Fibroblast of lung (primary cell): ENCODE data around the gene CDK2AP2. TPM values are rescaled to one million over a fixed set of nuclear protein-coding genes. Genes with fewer than 3 reads are reported as not detected.

ENCODE experiments used
- DNase-seq, 2 donors: peaks; one replicate each; pipeline versions ENCODE4 v3.0.0 to v3.0.0-alpha.2; 2010; ENCODE audit warnings: low read depth in 2 of 2
- H2AFZ ChIP-seq: 2 replicates; pipeline ENCODE4 v1.5.1; 2012; ENCODE audit warnings: low read length, control low read depth, inconsistent platforms
- H3K27ac ChIP-seq: 2 replicates; pipeline ENCODE4 v1.5.1; 2011; ENCODE audit warnings: low read length, control low read depth; ENCODE audit not compliant: insufficient read depth
- H3K27me3 ChIP-seq: 2 replicates; pipeline ENCODE4 v1.5.1; 2011; ENCODE audit warnings: mild to moderate bottlenecking, low read length; ENCODE audit not compliant: control insufficient read depth, insufficient read depth
- H3K36me3 ChIP-seq: 2 replicates; pipeline ENCODE4 v1.5.1; 2011; ENCODE audit warnings: low read length; ENCODE audit not compliant: control insufficient read depth, insufficient read depth
- H3K4me1 ChIP-seq: 2 replicates; pipeline ENCODE4 v1.5.1; 2011; ENCODE audit warnings: low read length; ENCODE audit not compliant: control insufficient read depth, insufficient read depth; ENCODE audit errors: extremely low read depth
- H3K4me2 ChIP-seq: 2 replicates; pipeline ENCODE4 v1.5.1; 2011; ENCODE audit warnings: low read length, control low read depth; ENCODE audit not compliant: insufficient read depth; ENCODE audit errors: extremely low read depth
- H3K4me3 ChIP-seq, 4 experiments: fragments of 200-600 bp in 1 of 4; sonication (generic) in 1 of 4; replicated peaks in 1 of 4; 2 replicates each; pipeline ENCODE4 v1.5.1; 2011 to 2016; ENCODE audit warnings: low read length in 4 of 4, low read depth in 3 of 4, mild to moderate bottlenecking in 3 of 4, control low read depth in 2 of 4, inconsistent platforms in 1 of 4, mixed read lengths in 1 of 4; ENCODE audit not compliant: insufficient read depth in 1 of 4; ENCODE audit errors: control extremely low read depth in 1 of 4
- H3K79me2 ChIP-seq: 2 replicates; pipeline ENCODE4 v1.5.1; 2012; ENCODE audit warnings: mild to moderate bottlenecking, low read length, inconsistent platforms; ENCODE audit not compliant: control insufficient read depth, insufficient read depth
- H3K9ac ChIP-seq: 2 replicates; pipeline ENCODE4 v1.5.1; 2011; ENCODE audit warnings: mild to moderate bottlenecking, low read length, control low read depth; ENCODE audit not compliant: insufficient read depth
- H3K9me3 ChIP-seq: 2 replicates; pipeline ENCODE4 v1.5.1; 2012; ENCODE audit warnings: low read depth, low read length; ENCODE audit not compliant: control insufficient read depth, insufficient read depth
- H4K20me1 ChIP-seq: 2 replicates; pipeline ENCODE4 v1.5.1; 2011; ENCODE audit warnings: low read length; ENCODE audit not compliant: control insufficient read depth, insufficient read depth; ENCODE audit errors: extremely low read depth
- CTCF ChIP-seq, 2 donors: IDR thresholded peaks in 1 of 2; conservative IDR thresholded peaks in 1 of 2; 1 replicate in 1 of 2; 2 replicates in 1 of 2; pipeline ENCODE4 v1.5.1; 2011 to 2012; ENCODE audit warnings: low read length in 2 of 2, control low read depth in 1 of 2, inconsistent platforms in 1 of 2, low read depth in 1 of 2, mild to moderate bottlenecking in 1 of 2
- EZH2 ChIP-seq: IDR thresholded peaks from 2 replicates; pipeline ENCODE4 v1.5.1; 2012; ENCODE audit warnings: low read length, control low read depth, mild to moderate bottlenecking; ENCODE audit errors: missing control alignments
- polyA plus RNA-seq, 2 donors: library from polyadenylated mRNA; depleted of rRNA in 1 of 2; stranded (reverse) in 1 of 2; unstranded in 1 of 2; fragments of >200 nt; gene quantifications; 2 replicates each; pipeline ENCODE4 v1.2.1, GENCODE V29; 2011 to 2012; ENCODE audit warnings: missing spikeins in 1 of 2
- total RNA-seq: library from RNA; depleted of rRNA; stranded (reverse); fragments of >200 nt; gene quantifications from 2 replicates; pipeline ENCODE4 v1.2.1, GENCODE V29; 2014

CDK2AP2 gene
- total and polyA plus RNA-seq, 2 donors (not counting 1 experiment from before 2014, with no cell fraction given) = 7.8 to 19.0 TPM

DNA sequence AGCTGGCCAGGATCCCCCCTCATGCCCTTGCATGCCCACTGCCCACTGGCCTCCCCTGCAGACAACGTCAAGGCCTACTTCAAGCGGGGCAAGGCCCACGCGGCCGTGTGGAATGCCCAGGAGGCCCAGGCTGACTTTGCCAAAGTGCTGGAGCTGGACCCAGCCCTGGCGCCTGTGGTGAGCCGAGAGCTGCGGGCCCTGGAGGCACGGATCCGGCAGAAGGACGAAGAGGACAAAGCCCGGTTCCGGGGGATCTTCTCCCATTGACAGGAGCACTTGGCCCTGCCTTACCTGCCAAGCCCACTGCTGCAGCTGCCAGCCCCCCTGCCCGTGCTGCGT, 17.3 kb downstream of the CDK2AP2 start:
- Histone ChIP-seq H3K4me2 (no peak overlapping the region), H4K20me1 (no peaks in the 10 kb centered on the region), H3K9me3 (no peaks in the 10 kb centered on the region), H3K36me3 (peaks cover 9% of the 10 kb centered on the region), H3K4me1 (no peaks in the 10 kb centered on the region), H3K27ac (no peak overlapping the region), H3K27me3 (no peaks in the 10 kb centered on the region), H2AFZ (no peak overlapping the region), H3K9ac (no peak overlapping the region), H3K4me3 (no peak overlapping the region), H3K79me2 (no peaks in the 10 kb centered on the region)
- no peak for DNase-seq
- no peak for TF ChIP-seq CTCF (conservative IDR thresholded peaks at IDR 0.05 in 1 of 2, IDR thresholded peaks at IDR 0.05 in 1 of 2; ENCODE audit: low read depth in 1 of 2, low read length in 2 of 2)
- TF ChIP-seq EZH2 = no peak

DNA sequence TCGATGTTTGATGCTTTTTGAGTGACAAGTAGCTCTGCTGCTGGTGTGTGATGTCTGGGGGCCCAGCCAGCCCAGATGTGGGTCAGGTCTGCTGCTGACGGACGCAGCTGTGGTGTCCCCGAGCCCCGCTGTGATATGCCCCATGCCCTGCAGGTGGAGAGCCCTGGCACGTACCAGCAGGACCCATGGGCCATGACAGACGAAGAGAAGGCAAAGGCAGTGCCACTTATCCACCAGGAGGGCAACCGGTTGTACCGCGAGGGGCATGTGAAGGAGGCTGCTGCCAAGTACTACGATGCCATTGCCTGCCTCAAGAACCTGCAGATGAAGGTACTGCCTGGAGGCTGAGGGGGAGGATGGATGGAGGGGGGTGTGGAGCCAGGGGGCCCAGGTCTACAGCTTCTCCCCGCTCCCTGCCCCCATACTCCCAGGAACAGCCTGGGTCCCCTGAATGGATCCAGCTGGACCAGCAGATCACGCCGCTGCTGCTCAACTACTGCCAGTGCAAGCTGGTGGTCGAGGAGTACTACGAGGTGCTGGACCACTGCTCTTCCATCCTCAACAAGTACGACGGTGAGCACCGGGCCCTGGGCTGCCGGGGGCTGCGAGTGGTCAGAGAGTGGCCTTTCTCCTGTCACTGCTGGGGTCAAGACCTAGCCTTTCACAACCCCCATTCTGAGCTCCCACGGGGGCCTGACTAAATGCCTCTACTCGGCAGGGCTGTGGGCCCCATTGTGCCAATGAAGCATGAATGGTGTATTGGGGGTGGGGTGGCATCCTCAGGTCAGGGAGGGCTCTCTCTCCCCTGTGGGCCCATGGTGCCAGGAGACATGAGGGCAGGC, 17.9 kb downstream of the CDK2AP2 start:
- DNase-seq = no peak
- Histone ChIP-seq H3K36me3 (peaks cover 9% of the 10 kb centered on the region), H3K27ac (no peak overlapping the region), H3K9ac (no peak overlapping the region), H3K79me2 (no peaks in the 10 kb centered on the region), H3K4me2 (no peak overlapping the region), H2AFZ (no peak overlapping the region), H3K9me3 (no peaks in the 10 kb centered on the region), H3K4me1 (no peaks in the 10 kb centered on the region), H4K20me1 (no peaks in the 10 kb centered on the region), H3K27me3 (no peaks in the 10 kb centered on the region), H3K4me3 (no peak overlapping the region)
- no peak for TF ChIP-seq EZH2
- TF ChIP-seq CTCF (conservative IDR thresholded peaks at IDR 0.05 in 1 of 2, IDR thresholded peaks at IDR 0.05 in 1 of 2; ENCODE audit: low read depth in 1 of 2, low read length in 2 of 2) = no peak

DNA sequence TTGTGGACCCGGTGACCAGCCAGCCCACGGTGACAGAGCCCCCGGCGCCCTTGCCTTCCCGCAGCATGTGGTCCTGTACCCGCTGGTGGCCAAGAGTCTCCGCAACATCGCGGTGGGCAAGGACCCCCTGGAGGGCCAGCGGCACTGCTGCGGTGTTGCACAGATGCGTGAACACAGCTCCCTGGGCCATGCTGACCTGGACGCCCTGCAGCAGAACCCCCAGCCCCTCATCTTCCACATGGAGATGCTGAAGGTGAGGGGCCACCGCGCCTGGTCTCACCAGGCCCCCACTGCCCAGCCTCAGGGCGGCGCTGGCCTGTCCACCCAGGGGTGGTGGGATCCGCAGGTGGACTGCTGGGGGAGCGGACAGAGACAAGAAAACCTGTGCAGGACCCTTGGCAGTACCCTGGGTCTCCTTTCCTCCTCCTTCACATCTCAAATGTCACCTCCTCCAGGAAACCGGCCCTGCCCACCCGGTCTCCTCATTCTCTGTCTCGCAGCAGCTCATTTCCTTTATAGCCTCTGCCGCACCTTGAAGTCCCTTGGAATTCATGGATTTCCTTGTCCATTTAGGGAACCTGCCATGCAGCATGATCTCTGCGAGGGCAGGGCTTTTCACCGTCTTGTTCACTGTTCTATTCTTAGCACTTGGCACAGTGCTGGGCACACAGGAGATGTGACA, 18.6 kb downstream of the CDK2AP2 start:
- H3K36me3 ChIP-seq = peaks cover 11% of the 10 kb centered on the region
- H3K4me1 ChIP-seq = no peaks in the 10 kb centered on the region
- no peak for DNase-seq

More for the DNA sequence above, 18.6 kb downstream of the CDK2AP2 start:
- Histone ChIP-seq H3K9ac (no peak overlapping the region), H2AFZ (no peak overlapping the region), H3K4me3 (no peak overlapping the region), H3K27me3 (no peaks in the 10 kb centered on the region), H3K4me2 (no peak overlapping the region), H4K20me1 (no peaks in the 10 kb centered on the region), H3K79me2 (no peaks in the 10 kb centered on the region), H3K27ac (no peak overlapping the region), H3K9me3 (no peaks in the 10 kb centered on the region)
- TF ChIP-seq EZH2 (no peak), CTCF (conservative IDR thresholded peaks at IDR 0.05 in 1 of 2, IDR thresholded peaks at IDR 0.05 in 1 of 2; ENCODE audit: low read depth in 1 of 2, low read length in 2 of 2) (no peak)
